GM12878 (cell line): ENCODE data around the gene MVB12B. TPM values are rescaled to one million over a fixed set of nuclear protein-coding genes. Genes with fewer than 3 reads are reported as not detected.

Experiments used
- ATAC-seq: fragments of 200-7000 bp; cut with Tn5 transposase; 3 replicates; pipeline ENCODE4 v1.9.1; 2020; ENCODE audit warnings: mild to moderate bottlenecking, moderate library complexity
- BruUV-seq: library from RNA; stranded (reverse); fragments of 400-500 nt; replicated peaks from 2 replicates; lab custom pipeline; 2021; lab: Mats Ljungman, UMichigan
- CTCF ChIA-PET: fragments of 300-600 bp; sonication (Branson Sonifier 250); formaldehyde crosslinking; extraction: SDS; loops from one replicate; lab custom pipeline; 2021; ENCODE audit warnings: inconsistent platforms; lab: Yijun Ruan, JAX
- POLR2A ChIA-PET: fragments of 350-600 bp; formaldehyde crosslinking; extraction: SDS; loops from one replicate; lab custom pipeline; 2021; ENCODE audit warnings: inconsistent platforms; lab: Charles Lee
- RAD21 ChIA-PET: fragments of 300-600 bp; sonication (Branson Sonifier 250); formaldehyde crosslinking; loops from one replicate; lab custom pipeline; 2023; ENCODE audit warnings: antibody characterized with exemption; ENCODE audit not compliant: unreplicated experiment; lab: Charles Lee
- SMC1A ChIA-PET: fragments of 300-600 bp; sonication (Branson Sonifier 250); formaldehyde crosslinking; loops from one replicate; lab custom pipeline; 2023; ENCODE audit not compliant: unreplicated experiment, uncharacterized antibody; lab: Charles Lee
- DNase-seq: peaks from one replicate; pipeline ENCODE4 v3.0.0-alpha.2; 2011; ENCODE audit warnings: low read depth, low spot score
- FAIRE-seq: peaks from 3 replicates; lab custom pipeline; 2011; peaks lifted over from hg19 to GRCh38; lab: Jason Lieb, UNC
- H2AFZ ChIP-seq: 2 replicates; pipeline ENCODE4 v1.6.0; 2011; ENCODE audit warnings: low read depth, low read length, control low read depth; ENCODE audit not compliant: control insufficient read depth
- H3K27ac ChIP-seq: 2 replicates; pipeline ENCODE4 v1.5.1; 2011; ENCODE audit warnings: control low read depth; ENCODE audit not compliant: control insufficient read depth, insufficient read depth
- H3K27me3 ChIP-seq, 2 experiments: replicated peaks in 1 of 2; 2 replicates each; pipeline versions ENCODE4 v1.6.0 to v1.6.1; 2011; ENCODE audit warnings: low read length in 1 of 2; ENCODE audit not compliant: control insufficient read depth in 2 of 2, insufficient read depth in 2 of 2
- H3K36me3 ChIP-seq, 2 experiments: 2 replicates each; pipeline ENCODE4 v1.5.1; 2011; ENCODE audit warnings: low read length in 1 of 2; ENCODE audit not compliant: control insufficient read depth in 2 of 2, insufficient read depth in 2 of 2
- H3K4me1 ChIP-seq: 2 replicates; pipeline ENCODE4 v1.6.1; 2011; ENCODE audit warnings: mild to moderate bottlenecking, low read length, moderate library complexity, mixed read lengths; ENCODE audit not compliant: control insufficient read depth, insufficient read depth
- H3K4me2 ChIP-seq: 2 replicates; pipeline ENCODE4 v1.6.0; 2011; ENCODE audit warnings: control low read depth; ENCODE audit not compliant: control insufficient read depth, insufficient read depth
- H3K4me3 ChIP-seq: fragments of 200-600 bp; sonication (generic); 2 replicates; pipeline ENCODE4 v1.5.1; 2016
- H3K79me2 ChIP-seq: 2 replicates; pipeline ENCODE4 v1.6.0; 2011; ENCODE audit warnings: low read length; ENCODE audit not compliant: control insufficient read depth, insufficient read depth
- H3K9ac ChIP-seq: 2 replicates; pipeline ENCODE4 v1.8.0; 2011; ENCODE audit warnings: low read length, control low read depth, mixed read lengths; ENCODE audit not compliant: control insufficient read depth, insufficient read depth
- H3K9me3 ChIP-seq: replicated peaks from 3 replicates; pipeline ENCODE4 v1.5.1; 2011; ENCODE audit warnings: mild to moderate bottlenecking, low read length; ENCODE audit not compliant: control insufficient read depth, insufficient read depth
- H4K20me1 ChIP-seq: 2 replicates; pipeline ENCODE4 v1.6.0; 2011; ENCODE audit not compliant: control insufficient read depth, insufficient read depth
- BACH1 ChIP-seq: fragments of 450-650 bp; IDR thresholded peaks from 2 replicates; pipeline ENCODE4 v1.6.1; 2017; ENCODE audit warnings: mild to moderate bottlenecking, borderline replicate concordance
- BRCA1 ChIP-seq: IDR thresholded peaks from 2 replicates; pipeline ENCODE4 v1.6.1; 2011; ENCODE audit warnings: low read depth, low read length, improper control_type of control experiment
- EGR1 ChIP-seq, 2 experiments: IDR thresholded peaks; 1 replicate in 1 of 2; 2 replicates in 1 of 2; pipeline ENCODE4 v1.6.1; 2011 to 2012; ENCODE audit warnings: low read depth in 2 of 2, low read length in 2 of 2, borderline replicate concordance in 1 of 2, mild to moderate bottlenecking in 1 of 2, moderate library complexity in 1 of 2
- NBN ChIP-seq: fragments of 450-650 bp; IDR thresholded peaks from 2 replicates; pipeline ENCODE4 v1.6.1; 2016
- NRF1 ChIP-seq: conservative IDR thresholded peaks from 2 replicates; pipeline ENCODE4 v1.6.1; 2011; ENCODE audit warnings: mild to moderate bottlenecking, low read depth, low read length, improper control_type of control experiment
- POLR2AphosphoS2 ChIP-seq: IDR thresholded peaks from 2 replicates; pipeline ENCODE4 v1.6.1; 2011; ENCODE audit warnings: low read depth, mild to moderate bottlenecking, low read length, improper control_type of control experiment, moderate library complexity
- RB1 ChIP-seq: fragments of 450-650 bp; formaldehyde crosslinking; IDR thresholded peaks from 2 replicates; pipeline ENCODE4 v1.6.1; 2017; ENCODE audit warnings: mild to moderate bottlenecking, borderline replicate concordance
- RBBP5 ChIP-seq: fragments of 200-600 bp; sonication (generic); conservative IDR thresholded peaks from 2 replicates; pipeline ENCODE4 v1.6.1; 2016
- SREBF1 ChIP-seq: IDR thresholded peaks from 2 replicates; pipeline ENCODE4 v1.6.1; 2012; ENCODE audit warnings: mild to moderate bottlenecking, low read length
- TCF3 ChIP-seq: IDR thresholded peaks from 2 replicates; pipeline ENCODE4 v1.6.1; 2012; ENCODE audit warnings: low read depth, mild to moderate bottlenecking, low read length, borderline replicate concordance; ENCODE audit not compliant: insufficient read depth
- YBX1 ChIP-seq: fragments of 450-650 bp; IDR thresholded peaks from 2 replicates; pipeline ENCODE4 v1.6.1; 2016; ENCODE audit warnings: antibody characterized with exemption
- WGBS: methylation state at CpG from one replicate; pipeline ENCODE4 v1.1.6; 2016; ENCODE audit warnings: low lambda C conversion rate; ENCODE audit not compliant: insufficient replicate concordance, insufficient coverage; ENCODE audit errors: missing lambda C conversion rate; 5-methylcytosine and 5-hydroxymethylcytosine counted together
- in situ Hi-C: fragments of 300-500 bp; cut with MboI; formaldehyde crosslinking; loops from 9 replicates; pipeline ENCODE4 v1.14.3; 2018; ENCODE audit warnings: mixed read lengths
- intact Hi-C: fragments of 100-400 bp; cut with micrococcal nuclease; formaldehyde crosslinking; loops from one replicate; pipeline ENCODE4 v1.14.2; 2022; ENCODE audit not compliant: unreplicated experiment
- polyA plus RNA-seq, 11 experiments: library from polyadenylated mRNA; depleted of rRNA in 4 of 11; unstranded in 6 of 11; stranded (reverse) in 5 of 11; fragments of >200 nt; fragmentation: Nextera tagmentation in 4 of 11; fragmentation: Illumina TruSeq in 1 of 11; extraction: Ambion mirVana in 4 of 11; extraction: Trizol in 1 of 11; gene quantifications; 1 replicate in 1 of 11; 2 replicates in 10 of 11; pipeline versions ENCODE4 v1.2.1 to v1.2.3, GENCODE V29; 2011 to 2016; ENCODE audit warnings: inconsistent platforms in 2 of 11, missing spikeins in 2 of 11, low read depth in 1 of 11
- total RNA-seq, 4 experiments: library from RNA; depleted of rRNA in 3 of 4; stranded (reverse); fragments of >200 nt in 3 of 4; fragmentation: Illumina TruSeq in 1 of 4; extraction: Trizol in 1 of 4; gene quantifications; 2 replicates each; pipeline versions ENCODE4 v1.2.1 to v1.2.3, GENCODE V29; 2013 to 2021
- TF ChIP-seq, protein P1 (sequence below): fragments of 450-650 bp; IDR thresholded peaks from 2 replicates; pipeline ENCODE4 v1.6.1; 2016; ENCODE audit warnings: mild to moderate bottlenecking, moderate library complexity, borderline replicate concordance
- TF ChIP-seq, protein P2 (sequence below): IDR thresholded peaks from 2 replicates; pipeline ENCODE4 v1.6.1; 2012; ENCODE audit warnings: low read depth, low read length, improper control_type of control experiment
- TF ChIP-seq, protein P3 (sequence below): fragments of 450-650 bp; IDR thresholded peaks from 2 replicates; pipeline ENCODE4 v1.6.1; 2014; ENCODE audit warnings: mild to moderate bottlenecking
- TF ChIP-seq, protein P4 (sequence below): fragments of 450-650 bp; IDR thresholded peaks from 2 replicates; pipeline ENCODE4 v1.6.1; 2017; ENCODE audit warnings: borderline replicate concordance

Gene MVB12B
- total and polyA plus RNA-seq, 10 of the 15 experiments (the other 5 are each of a cell fraction or from before 2014, with no cell fraction given): 0.08 TPM; not detected in 9

DNA sequence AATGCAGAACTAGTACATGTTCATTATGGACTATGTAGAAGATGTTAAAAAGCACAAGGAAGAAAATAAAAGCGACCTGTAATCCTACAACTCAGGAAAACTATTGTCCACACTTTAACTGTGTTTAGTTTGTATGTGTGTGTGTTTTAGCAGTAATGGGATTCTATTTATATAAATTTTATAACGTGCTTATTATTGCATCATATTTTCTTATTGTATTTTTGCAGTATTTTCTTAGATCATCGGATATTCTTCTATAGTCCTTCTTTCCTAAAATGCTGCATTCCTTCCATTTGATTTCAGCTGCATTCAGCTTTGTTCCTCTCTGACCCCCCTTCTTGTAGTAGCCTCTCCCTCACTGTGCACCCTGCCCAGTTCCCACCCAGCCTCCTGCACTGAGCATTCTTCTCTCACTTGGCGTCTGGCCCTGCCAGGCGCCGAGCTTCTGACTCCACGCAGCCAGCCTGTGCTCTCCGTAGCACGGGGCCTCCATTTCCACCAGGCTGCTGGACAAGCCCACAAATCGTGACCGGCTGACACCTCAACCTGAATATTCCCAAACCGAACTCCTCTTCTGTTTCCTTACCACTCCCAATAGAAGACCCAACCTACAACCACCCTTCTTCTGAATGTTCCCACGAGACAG is 39.9 kb downstream of the MVB12B start (continued):
- TF ChIP-seq, protein P1, sequence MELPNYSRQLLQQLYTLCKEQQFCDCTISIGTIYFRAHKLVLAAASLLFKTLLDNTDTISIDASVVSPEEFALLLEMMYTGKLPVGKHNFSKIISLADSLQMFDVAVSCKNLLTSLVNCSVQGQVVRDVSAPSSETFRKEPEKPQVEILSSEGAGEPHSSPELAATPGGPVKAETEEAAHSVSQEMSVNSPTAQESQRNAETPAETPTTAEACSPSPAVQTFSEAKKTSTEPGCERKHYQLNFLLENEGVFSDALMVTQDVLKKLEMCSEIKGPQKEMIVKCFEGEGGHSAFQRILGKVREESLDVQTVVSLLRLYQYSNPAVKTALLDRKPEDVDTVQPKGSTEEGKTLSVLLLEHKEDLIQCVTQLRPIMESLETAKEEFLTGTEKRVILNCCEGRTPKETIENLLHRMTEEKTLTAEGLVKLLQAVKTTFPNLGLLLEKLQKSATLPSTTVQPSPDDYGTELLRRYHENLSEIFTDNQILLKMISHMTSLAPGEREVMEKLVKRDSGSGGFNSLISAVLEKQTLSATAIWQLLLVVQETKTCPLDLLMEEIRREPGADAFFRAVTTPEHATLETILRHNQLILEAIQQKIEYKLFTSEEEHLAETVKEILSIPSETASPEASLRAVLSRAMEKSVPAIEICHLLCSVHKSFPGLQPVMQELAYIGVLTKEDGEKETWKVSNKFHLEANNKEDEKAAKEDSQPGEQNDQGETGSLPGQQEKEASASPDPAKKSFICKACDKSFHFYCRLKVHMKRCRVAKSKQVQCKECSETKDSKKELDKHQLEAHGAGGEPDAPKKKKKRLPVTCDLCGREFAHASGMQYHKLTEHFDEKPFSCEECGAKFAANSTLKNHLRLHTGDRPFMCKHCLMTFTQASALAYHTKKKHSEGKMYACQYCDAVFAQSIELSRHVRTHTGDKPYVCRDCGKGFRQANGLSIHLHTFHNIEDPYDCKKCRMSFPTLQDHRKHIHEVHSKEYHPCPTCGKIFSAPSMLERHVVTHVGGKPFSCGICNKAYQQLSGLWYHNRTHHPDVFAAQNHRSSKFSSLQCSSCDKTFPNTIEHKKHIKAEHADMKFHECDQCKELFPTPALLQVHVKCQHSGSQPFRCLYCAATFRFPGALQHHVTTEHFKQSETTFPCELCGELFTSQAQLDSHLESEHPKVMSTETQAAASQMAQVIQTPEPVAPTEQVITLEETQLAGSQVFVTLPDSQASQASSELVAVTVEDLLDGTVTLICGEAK: no peak
- no peak for TF ChIP-seq TCF3
- TF ChIP-seq SREBF1: no peak
- no peak for TF ChIP-seq POLR2AphosphoS2

DNA sequence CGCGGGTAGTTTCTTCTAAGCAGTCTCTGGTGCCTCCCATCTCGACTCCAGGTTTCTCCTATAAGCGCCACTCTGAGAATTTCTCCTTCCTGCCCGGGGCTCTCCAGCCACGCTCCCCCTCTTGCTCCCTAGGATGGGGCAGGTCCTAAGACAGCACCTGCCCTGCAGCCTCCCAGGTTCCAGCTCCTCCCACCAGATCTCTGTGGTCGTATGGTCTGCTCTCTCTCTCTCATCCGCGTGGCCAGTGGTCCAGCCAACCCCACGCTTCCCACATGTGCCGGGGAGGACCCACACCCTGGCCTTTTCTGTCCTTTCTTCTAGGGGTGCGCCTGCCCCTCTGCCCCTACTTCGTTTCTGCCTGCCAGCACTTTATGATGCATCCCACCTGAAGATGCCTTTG is 40.5 kb downstream of the MVB12B start:
- Histone ChIP-seq H3K4me2 (no peak overlapping the region), H3K4me3 (no peak overlapping the region), H4K20me1 (no peaks in the 10 kb centered on the region), H3K27ac (no peak overlapping the region), H2AFZ (no peak overlapping the region), H3K36me3 (no peaks in the 10 kb centered on the region), H3K27me3 (no peaks in the 10 kb centered on the region; a peak in 1 of 4 replicates), H3K4me1 (no peaks in the 10 kb centered on the region), H3K9me3 (no peaks in the 10 kb centered on the region; the same call in 2 of the 3 replicates), H3K9ac (no peak overlapping the region), H3K79me2 (no peaks in the 10 kb centered on the region)
- ChIA-PET CTCF (no interaction called here), SMC1A (no interaction called here), POLR2A (no interaction called here), RAD21 (no interaction called here)
- BruUV-seq: no TSS peak
- FAIRE-seq: no peak
- no peak for ATAC-seq
- in situ Hi-C loops (no loop called here), intact Hi-C loops (no loop called here)
- no peak for DNase-seq
- WGBS: 37% methylated on average over 13 of the region's 13 CpGs
- no peak for TF ChIP-seq EGR1 (IDR thresholded peaks at IDR 0.05; ENCODE audit: borderline replicate concordance in 1 of 2, low read depth in 2 of 2, low read length in 2 of 2)
- no peak for TF ChIP-seq YBX1
- TF ChIP-seq, protein P2, sequence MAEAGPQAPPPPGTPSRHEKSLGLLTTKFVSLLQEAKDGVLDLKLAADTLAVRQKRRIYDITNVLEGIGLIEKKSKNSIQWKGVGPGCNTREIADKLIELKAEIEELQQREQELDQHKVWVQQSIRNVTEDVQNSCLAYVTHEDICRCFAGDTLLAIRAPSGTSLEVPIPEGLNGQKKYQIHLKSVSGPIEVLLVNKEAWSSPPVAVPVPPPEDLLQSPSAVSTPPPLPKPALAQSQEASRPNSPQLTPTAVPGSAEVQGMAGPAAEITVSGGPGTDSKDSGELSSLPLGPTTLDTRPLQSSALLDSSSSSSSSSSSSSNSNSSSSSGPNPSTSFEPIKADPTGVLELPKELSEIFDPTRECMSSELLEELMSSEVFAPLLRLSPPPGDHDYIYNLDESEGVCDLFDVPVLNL: no peak
- TF ChIP-seq, protein P3, sequence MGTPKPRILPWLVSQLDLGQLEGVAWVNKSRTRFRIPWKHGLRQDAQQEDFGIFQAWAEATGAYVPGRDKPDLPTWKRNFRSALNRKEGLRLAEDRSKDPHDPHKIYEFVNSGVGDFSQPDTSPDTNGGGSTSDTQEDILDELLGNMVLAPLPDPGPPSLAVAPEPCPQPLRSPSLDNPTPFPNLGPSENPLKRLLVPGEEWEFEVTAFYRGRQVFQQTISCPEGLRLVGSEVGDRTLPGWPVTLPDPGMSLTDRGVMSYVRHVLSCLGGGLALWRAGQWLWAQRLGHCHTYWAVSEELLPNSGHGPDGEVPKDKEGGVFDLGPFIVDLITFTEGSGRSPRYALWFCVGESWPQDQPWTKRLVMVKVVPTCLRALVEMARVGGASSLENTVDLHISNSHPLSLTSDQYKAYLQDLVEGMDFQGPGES: no peak
- TF ChIP-seq, protein P4, sequence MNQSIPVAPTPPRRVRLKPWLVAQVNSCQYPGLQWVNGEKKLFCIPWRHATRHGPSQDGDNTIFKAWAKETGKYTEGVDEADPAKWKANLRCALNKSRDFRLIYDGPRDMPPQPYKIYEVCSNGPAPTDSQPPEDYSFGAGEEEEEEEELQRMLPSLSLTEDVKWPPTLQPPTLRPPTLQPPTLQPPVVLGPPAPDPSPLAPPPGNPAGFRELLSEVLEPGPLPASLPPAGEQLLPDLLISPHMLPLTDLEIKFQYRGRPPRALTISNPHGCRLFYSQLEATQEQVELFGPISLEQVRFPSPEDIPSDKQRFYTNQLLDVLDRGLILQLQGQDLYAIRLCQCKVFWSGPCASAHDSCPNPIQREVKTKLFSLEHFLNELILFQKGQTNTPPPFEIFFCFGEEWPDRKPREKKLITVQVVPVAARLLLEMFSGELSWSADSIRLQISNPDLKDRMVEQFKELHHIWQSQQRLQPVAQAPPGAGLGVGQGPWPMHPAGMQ: no peak
- TF ChIP-seq RB1: no peak
- no peak for TF ChIP-seq NRF1
- no peak for TF ChIP-seq BRCA1
- no peak for TF ChIP-seq NBN
- no peak for TF ChIP-seq RBBP5
- TF ChIP-seq BACH1: no peak
